Measurements from ENCODE around the gene CCDC38. TPM values are rescaled to one million over a fixed set of nuclear protein-coding genes. Genes with fewer than 3 reads are reported as not detected.

Gene CCDC38
- total RNA-seq, 1 experiment from 2014 or later: not detected

GRCh38 chr12:95978351-95978750, 35.9 kb upstream of the CCDC38 start:
- Histone ChIP-seq H3K4me3 (ENCODE audit: low read depth, low read length) (no peak overlapping the region), H3K4me1 (peaks cover 18% of the 10 kb centered on the region), H3K9me3 (no peaks in the 10 kb centered on the region), H3K27me3 (replicated peaks; ENCODE audit: control insufficient read depth, insufficient read depth, low read length) (no peaks in the 10 kb centered on the region), H3K36me3 (ENCODE audit: control insufficient read depth, insufficient read depth, low read length) (no peaks in the 10 kb centered on the region)
- POLR2A ChIA-PET: no interaction called here
- CTCF ChIA-PET: no interaction called here
- intact Hi-C loops (cut with micrococcal nuclease; ENCODE audit: unreplicated experiment): no loop called here
- no TSS peak for BruUV-seq (replicated peaks)
- Mint-ChIP-seq H3K36me3 (ENCODE audit: insufficient read depth, unreplicated experiment) (no peaks in the 10 kb centered on the region), H3K27me3 (ENCODE audit: insufficient read depth, unreplicated experiment) (no peaks in the 10 kb centered on the region), H3K9me3 (ENCODE audit: unreplicated experiment) (no peaks in the 10 kb centered on the region), H3K4me1 (ENCODE audit: low read depth, unreplicated experiment) (no peaks in the 10 kb centered on the region), H3K27ac (ENCODE audit: unreplicated experiment) (no peak overlapping the region), H3K4me3 (ENCODE audit: unreplicated experiment) (no peak overlapping the region)
- TF ChIP-seq CTCF (IDR thresholded peaks at IDR 0.05; ENCODE audit: insufficient read depth in 1 of 2, low read depth in 1 of 2, low read length in 1 of 2, severe bottlenecking in 1 of 2, unreplicated experiment in 1 of 2): no peak
- no peak for DNase-seq

- CTCF ChIA-PET: no interaction called here
- H3K4me3 Mint-ChIP-seq (ENCODE audit: unreplicated experiment): no peak overlapping the region
Observed at GRCh38 chr12:95977764-95978305, 35.4 kb upstream of the CCDC38 start.

GRCh38 chr12:95976416-95976832, 34.0 kb upstream of the CCDC38 start:
- BruUV-seq (replicated peaks): no TSS peak
- no peaks in the 10 kb centered on the region for H3K27me3 Mint-ChIP-seq (ENCODE audit: insufficient read depth, unreplicated experiment)
- H3K4me1 Mint-ChIP-seq (ENCODE audit: low read depth, unreplicated experiment): no peaks in the 10 kb centered on the region
- H3K36me3 ChIP-seq (ENCODE audit: control insufficient read depth, insufficient read depth, low read length): no peaks in the 10 kb centered on the region
- H3K27ac Mint-ChIP-seq (ENCODE audit: unreplicated experiment): no peak overlapping the region
- DNase-seq: no peak
- no peak overlapping the region for H3K4me3 Mint-ChIP-seq (ENCODE audit: unreplicated experiment)
- no peaks in the 10 kb centered on the region for H3K27me3 ChIP-seq (replicated peaks; ENCODE audit: control insufficient read depth, insufficient read depth, low read length)
- no peak for TF ChIP-seq CTCF (IDR thresholded peaks at IDR 0.05; ENCODE audit: insufficient read depth in 1 of 2, low read depth in 1 of 2, low read length in 1 of 2, severe bottlenecking in 1 of 2, unreplicated experiment in 1 of 2)
- intact Hi-C loops (cut with micrococcal nuclease; ENCODE audit: unreplicated experiment): no loop called here
- ChIA-PET CTCF (no interaction called here), POLR2A (no interaction called here)
- no peaks in the 10 kb centered on the region for H3K9me3 ChIP-seq
- no peaks in the 10 kb centered on the region for H3K9me3 Mint-ChIP-seq (ENCODE audit: unreplicated experiment)
- H3K4me3 ChIP-seq (ENCODE audit: low read depth, low read length): no peak overlapping the region
- peaks cover 18% of the 10 kb centered on the region for H3K4me1 ChIP-seq
- H3K36me3 Mint-ChIP-seq (ENCODE audit: insufficient read depth, unreplicated experiment): no peaks in the 10 kb centered on the region

More at GRCh38 chr12:95977764-95978305, 35.4 kb upstream of the CCDC38 start:
- H3K4me1 Mint-ChIP-seq (ENCODE audit: low read depth, unreplicated experiment): no peaks in the 10 kb centered on the region
- TF ChIP-seq CTCF (IDR thresholded peaks at IDR 0.05; ENCODE audit: insufficient read depth in 1 of 2, low read depth in 1 of 2, low read length in 1 of 2, severe bottlenecking in 1 of 2, unreplicated experiment in 1 of 2): no peak
- no peak overlapping the region for H3K27ac Mint-ChIP-seq (ENCODE audit: unreplicated experiment)
- H3K9me3 Mint-ChIP-seq (ENCODE audit: unreplicated experiment): no peaks in the 10 kb centered on the region
- H3K36me3 Mint-ChIP-seq (ENCODE audit: insufficient read depth, unreplicated experiment): no peaks in the 10 kb centered on the region
- POLR2A ChIA-PET: no interaction called here
- H3K27me3 Mint-ChIP-seq (ENCODE audit: insufficient read depth, unreplicated experiment): no peaks in the 10 kb centered on the region
- H3K27me3 ChIP-seq (replicated peaks; ENCODE audit: control insufficient read depth, insufficient read depth, low read length): no peaks in the 10 kb centered on the region
- no TSS peak for BruUV-seq (replicated peaks)
- DNase-seq: no peak
- intact Hi-C loops (cut with micrococcal nuclease; ENCODE audit: unreplicated experiment): no loop called here
- no peak overlapping the region for H3K4me3 ChIP-seq (ENCODE audit: low read depth, low read length)
- H3K4me1 ChIP-seq: peaks cover 18% of the 10 kb centered on the region
- H3K36me3 ChIP-seq (ENCODE audit: control insufficient read depth, insufficient read depth, low read length): no peaks in the 10 kb centered on the region
- H3K9me3 ChIP-seq: no peaks in the 10 kb centered on the region
